WTC11 (cell line): ENCODE data around the gene CDR2.

Source experiments
- ATF3 ChIP-seq: sonication (generic); formaldehyde crosslinking; conservative IDR thresholded peaks from 2 replicates; pipeline ENCODE4 v1.8.1; 2022; ENCODE audit warnings: mild to moderate bottlenecking, missing genetic modification reagents
- TF ChIP-seq, protein P1 (sequence below): fragments of 200-600 bp; IDR thresholded peaks from 2 replicates; pipeline ENCODE4 v1.8.0; 2022; ENCODE audit warnings: antibody characterized with exemption
- TF ChIP-seq, protein P2 (sequence below): sonication (generic); formaldehyde crosslinking; conservative IDR thresholded peaks from 2 replicates; pipeline ENCODE4 v1.8.1; 2023; ENCODE audit warnings: mild to moderate bottlenecking, low read depth, missing genetic modification reagents, moderate library complexity

DNA sequence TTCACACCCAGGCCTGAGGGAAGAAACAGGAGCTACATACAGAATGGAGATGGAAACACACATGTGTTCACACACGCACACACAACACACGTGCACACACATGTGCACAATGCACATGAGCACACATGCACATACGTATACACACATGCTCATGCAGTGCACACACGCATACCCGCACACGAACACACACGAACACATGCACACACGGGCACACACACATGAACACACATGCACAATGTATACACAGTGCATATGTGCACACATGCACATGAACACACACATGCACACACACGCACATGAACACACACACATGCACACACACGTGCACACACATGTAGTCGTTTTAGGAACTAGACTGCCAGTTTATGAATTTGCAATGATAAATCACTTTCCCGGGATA is 49.3 kb upstream of the CDR2 start:
- TF ChIP-seq ATF3 (CRISPR knock-in tag) = no peak
- TF ChIP-seq, protein P1, sequence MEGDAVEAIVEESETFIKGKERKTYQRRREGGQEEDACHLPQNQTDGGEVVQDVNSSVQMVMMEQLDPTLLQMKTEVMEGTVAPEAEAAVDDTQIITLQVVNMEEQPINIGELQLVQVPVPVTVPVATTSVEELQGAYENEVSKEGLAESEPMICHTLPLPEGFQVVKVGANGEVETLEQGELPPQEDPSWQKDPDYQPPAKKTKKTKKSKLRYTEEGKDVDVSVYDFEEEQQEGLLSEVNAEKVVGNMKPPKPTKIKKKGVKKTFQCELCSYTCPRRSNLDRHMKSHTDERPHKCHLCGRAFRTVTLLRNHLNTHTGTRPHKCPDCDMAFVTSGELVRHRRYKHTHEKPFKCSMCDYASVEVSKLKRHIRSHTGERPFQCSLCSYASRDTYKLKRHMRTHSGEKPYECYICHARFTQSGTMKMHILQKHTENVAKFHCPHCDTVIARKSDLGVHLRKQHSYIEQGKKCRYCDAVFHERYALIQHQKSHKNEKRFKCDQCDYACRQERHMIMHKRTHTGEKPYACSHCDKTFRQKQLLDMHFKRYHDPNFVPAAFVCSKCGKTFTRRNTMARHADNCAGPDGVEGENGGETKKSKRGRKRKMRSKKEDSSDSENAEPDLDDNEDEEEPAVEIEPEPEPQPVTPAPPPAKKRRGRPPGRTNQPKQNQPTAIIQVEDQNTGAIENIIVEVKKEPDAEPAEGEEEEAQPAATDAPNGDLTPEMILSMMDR = no peak
- TF ChIP-seq, protein P2, sequence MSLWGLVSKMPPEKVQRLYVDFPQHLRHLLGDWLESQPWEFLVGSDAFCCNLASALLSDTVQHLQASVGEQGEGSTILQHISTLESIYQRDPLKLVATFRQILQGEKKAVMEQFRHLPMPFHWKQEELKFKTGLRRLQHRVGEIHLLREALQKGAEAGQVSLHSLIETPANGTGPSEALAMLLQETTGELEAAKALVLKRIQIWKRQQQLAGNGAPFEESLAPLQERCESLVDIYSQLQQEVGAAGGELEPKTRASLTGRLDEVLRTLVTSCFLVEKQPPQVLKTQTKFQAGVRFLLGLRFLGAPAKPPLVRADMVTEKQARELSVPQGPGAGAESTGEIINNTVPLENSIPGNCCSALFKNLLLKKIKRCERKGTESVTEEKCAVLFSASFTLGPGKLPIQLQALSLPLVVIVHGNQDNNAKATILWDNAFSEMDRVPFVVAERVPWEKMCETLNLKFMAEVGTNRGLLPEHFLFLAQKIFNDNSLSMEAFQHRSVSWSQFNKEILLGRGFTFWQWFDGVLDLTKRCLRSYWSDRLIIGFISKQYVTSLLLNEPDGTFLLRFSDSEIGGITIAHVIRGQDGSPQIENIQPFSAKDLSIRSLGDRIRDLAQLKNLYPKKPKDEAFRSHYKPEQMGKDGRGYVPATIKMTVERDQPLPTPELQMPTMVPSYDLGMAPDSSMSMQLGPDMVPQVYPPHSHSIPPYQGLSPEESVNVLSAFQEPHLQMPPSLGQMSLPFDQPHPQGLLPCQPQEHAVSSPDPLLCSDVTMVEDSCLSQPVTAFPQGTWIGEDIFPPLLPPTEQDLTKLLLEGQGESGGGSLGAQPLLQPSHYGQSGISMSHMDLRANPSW (CRISPR knock-in tag) = no peak
